ENCODE measurements around the gene CLN5.

The CLN5 gene

GRCh38 chr13:77031656-77032243, 39.9 kb downstream of the CLN5 start:
- ChIA-PET CTCF (interaction anchor here (1.0 kb wide), 1 partner anchor 30 kb away, joined by 3 read pairs; no protein-coding TSS in a partner anchor), POLR2A (no interaction called here)
- no peak overlapping the region for H3K4me3 ChIP-seq (ENCODE audit: low read depth, low read length)
- no peak for TF ChIP-seq CTCF (IDR thresholded peaks at IDR 0.05; ENCODE audit: insufficient read depth, low read length, missing control alignments)
- no peak for DNase-seq (ENCODE audit: low read depth, low spot score)

DNA sequence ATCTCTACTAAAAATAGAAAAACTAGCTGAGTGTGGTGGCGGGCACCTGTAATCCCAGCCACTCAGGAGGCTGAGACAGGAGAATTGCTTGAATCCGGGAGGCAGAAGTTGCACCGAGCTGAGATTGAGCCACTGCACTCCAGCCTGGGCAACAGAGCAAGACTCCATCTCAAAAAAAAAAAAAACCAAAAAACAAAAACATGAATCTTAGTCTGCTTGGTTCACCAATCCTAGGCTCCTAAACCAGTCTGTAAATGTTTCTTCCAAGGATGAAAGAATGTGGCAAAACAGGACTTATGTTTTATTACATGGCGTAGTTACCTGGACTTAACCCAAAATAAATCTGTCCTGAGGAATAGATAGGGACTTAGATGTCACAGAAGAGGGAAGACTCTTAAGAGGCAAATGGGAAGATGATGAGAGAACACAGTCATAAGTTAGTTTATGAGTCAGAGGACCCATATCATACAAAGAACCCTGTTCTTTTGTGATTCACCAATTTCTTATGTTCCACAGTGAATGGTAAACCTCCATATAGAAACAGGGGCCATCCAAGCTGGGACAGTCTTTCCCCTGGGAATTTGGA, 41.9 kb downstream of the CLN5 start:
- ChIA-PET POLR2A (no interaction called here), CTCF (interaction anchor here (1.2 kb wide), 1 partner anchor 54 kb away, joined by 3 read pairs; no protein-coding TSS in a partner anchor)
- no peak for TF ChIP-seq CTCF (IDR thresholded peaks at IDR 0.05; ENCODE audit: insufficient read depth, low read length, missing control alignments)
- no peak for DNase-seq (ENCODE audit: low read depth, low spot score)
- H3K4me3 ChIP-seq (ENCODE audit: low read depth, low read length) = no peak overlapping the region

- no peak overlapping the region for H3K4me3 ChIP-seq (ENCODE audit: low read depth, low read length)
- no peak for DNase-seq (ENCODE audit: low read depth, low spot score)
- no peak for TF ChIP-seq CTCF (IDR thresholded peaks at IDR 0.05; ENCODE audit: insufficient read depth, low read length, missing control alignments)
- POLR2A ChIA-PET = interaction anchor here (1.7 kb wide), 1 partner anchor 8 kb away, joined by 6 read pairs; the partner anchor contains the start of gene FBXL3
- CTCF ChIA-PET = interaction anchor here (1.2 kb wide), 1 partner anchor 55 kb away, joined by 3 read pairs; no protein-coding TSS in a partner anchor
These were observed 43.0 kb downstream of the CLN5 start for GRCh38 chr13:77034881-77035280.

DNA sequence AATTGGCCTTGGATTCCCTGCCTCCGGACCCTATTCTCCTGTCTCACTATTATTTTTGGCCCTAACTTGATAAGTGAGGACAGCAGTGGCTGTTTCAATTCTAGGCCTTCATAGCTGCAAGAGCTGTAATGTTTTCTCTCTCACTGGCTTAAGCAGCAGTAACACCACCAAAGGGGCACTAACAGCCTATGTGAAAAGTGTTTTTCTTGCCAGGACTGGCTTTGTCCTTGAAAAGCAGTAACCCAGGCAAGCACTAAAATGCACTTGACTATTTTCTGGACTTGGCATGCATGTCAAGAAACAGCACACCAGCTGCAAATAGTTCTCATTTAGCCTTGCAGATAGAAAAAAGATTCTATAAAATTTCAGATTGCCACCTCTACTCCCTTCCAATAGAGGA, 44.4 kb downstream of the CLN5 start:
- CTCF ChIA-PET = no interaction called here
- POLR2A ChIA-PET = interaction anchor here (1.7 kb wide), 1 partner anchor 9 kb away, joined by 6 read pairs; the partner anchor contains the start of gene FBXL3
- H3K4me3 ChIP-seq (ENCODE audit: low read depth, low read length) = no peak overlapping the region
- TF ChIP-seq CTCF (IDR thresholded peaks at IDR 0.05; ENCODE audit: insufficient read depth, low read length, missing control alignments) = no peak
- no peak for DNase-seq (ENCODE audit: low read depth, low spot score)

DNA sequence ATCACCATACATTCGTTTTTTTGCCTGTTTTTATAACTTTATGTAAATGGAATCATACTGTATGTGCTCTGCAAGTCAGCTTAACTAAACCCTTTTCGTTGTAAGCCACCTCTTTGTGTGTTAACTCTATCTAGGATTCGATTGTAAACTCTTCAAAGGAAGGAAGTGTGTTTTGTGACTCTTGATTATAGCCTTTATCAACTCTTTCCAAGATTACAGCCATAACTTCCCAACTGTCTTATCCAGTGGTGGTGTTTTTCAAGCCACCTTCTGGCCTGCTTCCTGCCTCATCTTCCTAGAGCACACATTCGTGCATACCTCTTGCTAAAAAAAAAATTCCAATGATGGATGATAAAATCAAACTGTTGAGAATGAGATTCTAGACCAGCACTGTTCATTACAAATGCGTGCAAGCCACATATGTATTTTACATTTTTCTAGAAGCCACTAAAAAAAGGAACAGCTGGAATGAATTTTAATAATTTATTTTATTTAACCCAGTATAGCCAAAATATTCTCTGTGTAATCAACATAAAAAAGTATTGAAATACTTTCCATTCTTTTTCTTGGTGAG, 47.1 kb downstream of the CLN5 start:
- no peak for TF ChIP-seq CTCF (IDR thresholded peaks at IDR 0.05; ENCODE audit: insufficient read depth, low read length, missing control alignments)
- CTCF ChIA-PET = no interaction called here
- POLR2A ChIA-PET = no interaction called here
- no peak overlapping the region for H3K4me3 ChIP-seq (ENCODE audit: low read depth, low read length)
- no peak for DNase-seq (ENCODE audit: low read depth, low spot score)

DNA sequence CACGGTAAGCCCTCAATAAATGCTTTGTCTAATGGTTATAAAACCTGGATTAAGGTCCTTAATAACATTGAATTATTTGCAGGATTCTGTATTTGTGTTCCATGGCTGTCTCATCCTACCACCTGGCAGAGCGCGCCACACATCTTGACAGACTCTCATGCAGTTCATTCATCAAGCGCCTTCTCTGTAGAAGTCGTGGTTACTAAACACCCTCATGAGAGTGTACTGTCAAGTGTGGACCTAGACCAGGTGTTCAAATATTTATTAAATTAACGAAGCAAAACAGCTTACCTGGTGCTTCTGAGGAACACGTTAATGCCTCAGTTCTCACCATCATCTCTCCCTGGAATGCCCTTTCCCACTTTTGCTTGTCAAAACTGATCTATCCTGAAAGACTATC, 48.2 kb downstream of the CLN5 start:
- DNase-seq (ENCODE audit: low read depth, low spot score) = no peak
- ChIA-PET POLR2A (no interaction called here), CTCF (no interaction called here)
- TF ChIP-seq CTCF (IDR thresholded peaks at IDR 0.05; ENCODE audit: insufficient read depth, low read length, missing control alignments) = no peak
- H3K4me3 ChIP-seq (ENCODE audit: low read depth, low read length) = no peak overlapping the region

Data from AG04449 (cell line).